ENCODE results near the gene MKS1. TPM values are rescaled to one million over a fixed set of nuclear protein-coding genes. Genes with fewer than 3 reads are reported as not detected.

The MKS1 gene
- total RNA-seq, 2 experiments from 2014 or later = 4.6 to 6.4 TPM

GRCh38 chr17:58247511-58248363 is 28.7 kb upstream of the MKS1 start:
- Mint-ChIP-seq H3K36me3 (ENCODE audit: low read depth) (no peaks in the 10 kb centered on the region), H3K27me3 (peaks cover 45% of the 10 kb centered on the region), H3K4me1 (ENCODE audit: low read depth) (peaks cover 11% of the 10 kb centered on the region), H3K9me3 (no peaks in the 10 kb centered on the region), H3K4me3 (no peak overlapping the region), H3K27ac (no peak overlapping the region)
- ATAC-seq (ENCODE audit: poor library complexity) = no peak
- Histone ChIP-seq H3K4me1 (ENCODE audit: insufficient read depth, low read length) (peaks cover 18% of the 10 kb centered on the region), H3K27me3 (ENCODE audit: control insufficient read depth in 1 of 2, insufficient read depth in 2 of 2, low read length in 2 of 2) (peaks cover 5 to 8% of the 10 kb centered on the region in 2 experiments), H3K36me3 (ENCODE audit: insufficient read depth, low read length) (no peaks in the 10 kb centered on the region), H3K9me3 (ENCODE audit: control insufficient read depth in 1 of 2, insufficient read depth in 1 of 2, low read length in 2 of 2) (no peaks in the 10 kb centered on the region), H3K4me3 (ENCODE audit: low read length) (no peak overlapping the region), H3K27ac (ENCODE audit: low read depth in 1 of 2, low read length in 2 of 2) (no peak overlapping the region)
- CTCF ChIA-PET = no interaction called here
- DNase-seq = no peak
- intact Hi-C loops (cut with DNase I, micrococcal nuclease) = loop anchor here (2.0 to 5.0 kb wide), 3 partner anchors 27 to 170 kb away; partner anchors contain the start of genes MKS1 (in 1 of the 2) and RNF43 (in 1 of the 2)
- TF ChIP-seq CTCF (IDR thresholded peaks at IDR 0.05) = no peak
- POLR2A ChIA-PET = no interaction called here

GRCh38 chr17:58246781-58247180 is 27.7 kb upstream of the MKS1 start:
- Histone ChIP-seq H3K4me1 (ENCODE audit: insufficient read depth, low read length) (peaks cover 18% of the 10 kb centered on the region), H3K9me3 (ENCODE audit: control insufficient read depth in 1 of 2, insufficient read depth in 1 of 2, low read length in 2 of 2) (no peaks in the 10 kb centered on the region), H3K4me3 (ENCODE audit: low read length) (no peak overlapping the region), H3K27ac (ENCODE audit: low read depth in 1 of 2, low read length in 2 of 2) (no peak overlapping the region), H3K36me3 (ENCODE audit: insufficient read depth, low read length) (no peaks in the 10 kb centered on the region), H3K27me3 (ENCODE audit: control insufficient read depth in 1 of 2, insufficient read depth in 2 of 2, low read length in 2 of 2) (peaks cover 13% of the 10 kb centered on the region in 2 experiments)
- intact Hi-C loops (cut with DNase I, micrococcal nuclease) = loop anchor here in 1 of 2 experiments (5.0 kb wide), 1 partner anchor 171 kb away; the partner anchor contains the start of gene RNF43
- no peak for TF ChIP-seq CTCF (IDR thresholded peaks at IDR 0.05)
- CTCF ChIA-PET = no interaction called here
- DNase-seq (no peak), ATAC-seq (ENCODE audit: poor library complexity) (no peak)
- Mint-ChIP-seq H3K27ac (no peak overlapping the region), H3K27me3 (peaks cover 48% of the 10 kb centered on the region), H3K4me1 (ENCODE audit: low read depth) (peaks cover 11% of the 10 kb centered on the region), H3K4me3 (no peak overlapping the region), H3K9me3 (no peaks in the 10 kb centered on the region), H3K36me3 (ENCODE audit: low read depth) (no peaks in the 10 kb centered on the region)
- POLR2A ChIA-PET = no interaction called here

GRCh38 chr17:58246104-58246740 is 27.2 kb upstream of the MKS1 start:
- intact Hi-C loops (cut with DNase I, micrococcal nuclease) = loop anchor here in 1 of 2 experiments (5.0 kb wide), 1 partner anchor 171 kb away; the partner anchor contains the start of gene RNF43
- H3K36me3 ChIP-seq (ENCODE audit: insufficient read depth, low read length) = no peaks in the 10 kb centered on the region
- DNase-seq (no peak), ATAC-seq (ENCODE audit: poor library complexity) (no peak)
- Mint-ChIP-seq H3K36me3 (ENCODE audit: low read depth) (no peaks in the 10 kb centered on the region), H3K9me3 (no peaks in the 10 kb centered on the region), H3K4me1 (ENCODE audit: low read depth) (peaks cover 11% of the 10 kb centered on the region), H3K27ac (no peak overlapping the region), H3K4me3 (no peak overlapping the region), H3K27me3 (peaks cover 49% of the 10 kb centered on the region)
- POLR2A ChIA-PET = no interaction called here
- H3K4me3 ChIP-seq (ENCODE audit: low read length) = no peak overlapping the region
- no peak for TF ChIP-seq CTCF (IDR thresholded peaks at IDR 0.05)
- CTCF ChIA-PET = no interaction called here
- H3K9me3 ChIP-seq (ENCODE audit: control insufficient read depth in 1 of 2, insufficient read depth in 1 of 2, low read length in 2 of 2) = no peaks in the 10 kb centered on the region
- peaks cover 18% of the 10 kb centered on the region for H3K4me1 ChIP-seq (ENCODE audit: insufficient read depth, low read length)
- H3K27ac ChIP-seq (ENCODE audit: low read depth in 1 of 2, low read length in 2 of 2) = no peak overlapping the region
- peaks cover 13 to 16% of the 10 kb centered on the region in 2 experiments for H3K27me3 ChIP-seq (ENCODE audit: control insufficient read depth in 1 of 2, insufficient read depth in 2 of 2, low read length in 2 of 2)
